GM21737 (cell line): ENCODE results near the gene COQ7.

Experiments used
- ATAC-seq: cut with Tn5 transposase; IDR thresholded peaks from one replicate; pipeline ENCODE4 v1.9.1; 2021; ENCODE audit warnings: mild to moderate bottlenecking, moderate library complexity; ENCODE audit not compliant: unreplicated experiment

Gene COQ7

DNA sequence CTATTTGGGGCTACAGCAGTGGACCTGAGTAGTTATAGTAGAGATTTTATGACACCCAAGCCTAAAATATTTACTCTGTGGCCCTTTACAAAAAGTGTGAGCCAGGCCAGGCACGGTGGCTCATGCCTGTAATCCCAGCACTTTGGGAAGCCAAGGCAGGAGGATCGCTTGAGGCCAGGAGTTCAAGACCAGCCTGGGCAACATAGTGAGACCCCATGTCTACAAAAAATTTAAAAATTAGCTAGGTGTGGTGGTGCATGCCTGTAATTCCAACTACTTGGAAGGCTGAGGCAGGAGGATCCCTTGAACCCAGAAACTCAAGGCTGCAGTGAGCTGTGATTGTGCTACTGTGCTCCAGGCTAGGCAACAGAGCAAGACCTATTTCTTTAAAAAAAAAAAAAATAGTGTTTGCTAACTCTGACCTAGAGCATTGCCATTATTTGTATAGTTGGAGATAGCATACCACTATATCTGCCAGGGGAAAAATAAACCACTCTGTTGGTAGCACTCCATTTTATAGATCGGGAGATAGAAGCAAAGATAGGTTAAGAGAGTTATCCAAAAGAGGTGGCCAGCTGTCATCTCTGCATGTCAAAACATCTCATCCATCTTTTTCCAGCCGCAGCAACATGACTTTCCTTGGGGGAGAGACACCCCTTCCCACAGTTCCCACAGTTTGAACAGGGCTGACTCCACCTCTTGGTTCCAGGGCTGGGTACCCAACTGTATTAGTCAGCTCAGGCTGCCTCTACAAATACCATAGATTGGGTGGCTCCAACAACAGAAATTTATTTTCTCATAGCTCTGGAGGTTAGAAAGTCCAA is 43.3 kb downstream of the COQ7 start:
- ATAC-seq: no peak

DNA sequence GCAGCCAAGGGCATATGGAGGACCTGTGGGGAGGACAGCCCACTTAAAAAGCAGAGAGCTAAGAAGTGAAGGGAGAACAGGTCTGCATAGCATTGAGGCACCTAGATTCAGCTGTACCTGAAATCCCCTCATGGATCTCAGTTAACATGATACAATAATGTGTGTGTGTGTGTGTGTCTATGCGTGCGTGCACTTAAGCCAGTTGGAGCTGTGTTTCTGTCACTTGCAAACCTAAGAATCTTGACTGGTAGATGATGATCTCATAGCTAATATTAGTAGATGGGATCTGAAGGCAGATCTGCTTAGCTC is 44.6 kb downstream of the COQ7 start:
- no peak for ATAC-seq

DNA sequence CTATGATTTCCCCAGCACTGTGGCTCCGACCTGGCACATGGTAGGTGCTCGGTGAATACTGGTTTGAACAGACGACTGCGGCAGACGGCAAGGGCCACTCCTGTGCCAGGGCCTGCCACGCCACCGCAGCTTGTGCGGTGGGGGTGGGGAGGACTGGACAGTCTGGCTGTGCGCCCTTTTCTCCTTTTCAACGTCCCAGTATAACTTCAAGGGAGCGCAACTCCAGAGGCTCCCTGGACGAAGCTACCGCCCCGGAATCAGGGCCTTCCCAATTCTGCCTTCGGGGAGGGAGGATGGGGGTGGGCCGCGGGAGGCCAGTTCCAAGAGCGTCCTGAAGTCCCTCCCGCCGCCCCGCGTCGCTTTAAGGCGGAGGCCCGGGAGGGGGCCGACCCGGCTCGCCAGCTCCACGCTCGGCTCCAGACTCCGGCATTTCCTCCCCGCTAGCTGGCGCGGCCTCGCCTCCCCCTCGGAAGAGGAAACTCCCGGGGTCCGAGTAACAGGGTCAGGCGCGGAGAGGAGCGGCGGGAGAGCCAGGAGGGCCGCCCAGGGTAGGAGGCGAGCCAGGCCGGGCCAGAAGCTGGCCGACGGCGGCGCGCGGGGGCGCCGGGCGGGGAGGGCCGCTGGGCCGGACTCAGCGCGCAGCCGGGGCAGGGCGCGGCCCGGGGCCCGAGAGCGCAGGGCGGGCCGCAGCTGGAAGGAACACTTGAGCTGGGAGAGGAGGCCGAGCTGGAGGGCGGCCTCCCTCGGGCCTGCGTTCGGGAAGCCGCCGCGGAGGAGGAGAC is 46.4 kb downstream of the COQ7 start, which contains the start of gene ITPRIPL2:
TSS of gene ITPRIPL2 (plus strand) at position 388 of the 782 bp plus-strand sequence. CDS start 498 bp downstream, outside the sequence.
- no peak for ATAC-seq

- no peak for ATAC-seq
Measured at GRCh38 chr16:19114359-19115147, 47.1 kb downstream of the COQ7 start.

GRCh38 chr16:19115148-19116021 is 48.0 kb downstream of the COQ7 start:
- ATAC-seq: no peak

- no peak for ATAC-seq
Measured at GRCh38 chr16:19116711-19117449, 49.5 kb downstream of the COQ7 start.

DNA sequence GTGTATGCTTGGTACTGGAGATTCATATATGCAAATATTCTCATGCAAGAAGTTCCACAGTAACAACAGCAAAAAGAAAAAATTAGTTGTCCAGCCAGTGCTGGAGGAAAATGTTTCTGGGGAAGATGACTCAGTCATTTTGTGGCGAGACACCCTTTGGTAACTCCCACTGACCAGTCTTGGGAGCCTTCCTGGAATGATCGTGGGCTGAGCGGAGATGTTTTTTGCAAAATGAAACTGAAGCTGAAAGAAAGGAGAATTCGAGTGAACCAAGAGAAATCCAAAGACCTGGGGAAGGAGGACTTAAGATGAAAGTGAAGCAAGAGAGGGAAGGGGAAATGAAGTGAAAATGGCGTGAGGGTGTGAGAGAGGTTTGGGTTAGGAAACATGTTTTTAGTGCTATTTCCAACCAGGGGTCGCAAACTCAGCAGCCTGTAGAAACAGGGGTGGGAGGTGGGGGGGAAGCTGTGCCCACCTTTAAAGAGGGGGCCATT is 51.6 kb downstream of the COQ7 start:
- ATAC-seq: no peak

GRCh38 chr16:19119564-19119963 is 52.1 kb downstream of the COQ7 start:
- ATAC-seq: no peak

DNA sequence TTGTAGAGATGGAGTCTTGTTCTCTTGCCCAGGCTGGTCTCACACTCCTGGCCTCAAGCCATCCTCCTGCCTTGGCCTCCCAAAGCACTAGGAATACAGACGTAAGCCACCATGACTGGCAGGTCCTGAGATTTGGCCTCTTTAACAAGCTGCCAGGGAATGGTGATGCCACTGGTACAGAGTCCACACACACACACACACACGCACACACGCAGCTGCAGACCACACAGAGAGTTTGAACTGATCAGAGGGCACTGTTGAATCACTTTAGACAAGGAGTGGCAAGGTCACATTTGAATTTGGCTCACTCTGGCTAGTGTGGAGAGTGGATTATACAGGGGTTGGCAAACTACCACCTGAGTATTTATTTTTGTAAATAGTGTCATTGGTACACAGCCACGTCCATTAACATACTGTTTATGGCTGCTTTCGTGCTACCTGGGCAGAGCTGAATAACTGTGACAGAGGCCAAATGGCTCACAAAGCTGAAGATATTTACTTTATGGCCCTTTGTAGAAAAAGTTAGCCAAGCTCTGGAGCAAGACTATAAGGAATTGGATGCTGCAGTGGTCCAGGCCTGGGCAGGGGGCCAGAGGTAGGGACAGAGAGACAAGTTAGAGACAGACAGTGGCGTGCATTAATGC is 56.2 kb downstream of the COQ7 start:
- ATAC-seq: no peak

DNA sequence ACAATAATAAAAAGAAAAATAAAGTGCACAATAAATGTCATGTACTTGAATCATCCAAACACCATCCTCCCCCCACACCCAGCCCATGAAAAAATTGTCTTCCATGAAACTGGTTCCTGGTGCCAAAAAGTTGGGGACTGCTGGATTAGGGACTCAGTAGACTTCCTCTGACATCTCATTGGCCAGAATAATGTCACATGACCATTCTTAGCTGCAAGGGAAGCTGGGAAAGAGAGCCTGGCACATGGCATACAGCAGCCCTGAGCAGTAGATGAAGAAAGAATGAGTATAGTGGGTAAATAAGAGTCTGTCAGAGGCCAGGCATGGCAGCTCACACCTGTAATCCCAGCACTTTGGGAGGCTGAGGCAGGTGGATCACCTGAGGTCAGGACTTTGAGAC is 58.9 kb downstream of the COQ7 start:
- no peak for ATAC-seq

DNA sequence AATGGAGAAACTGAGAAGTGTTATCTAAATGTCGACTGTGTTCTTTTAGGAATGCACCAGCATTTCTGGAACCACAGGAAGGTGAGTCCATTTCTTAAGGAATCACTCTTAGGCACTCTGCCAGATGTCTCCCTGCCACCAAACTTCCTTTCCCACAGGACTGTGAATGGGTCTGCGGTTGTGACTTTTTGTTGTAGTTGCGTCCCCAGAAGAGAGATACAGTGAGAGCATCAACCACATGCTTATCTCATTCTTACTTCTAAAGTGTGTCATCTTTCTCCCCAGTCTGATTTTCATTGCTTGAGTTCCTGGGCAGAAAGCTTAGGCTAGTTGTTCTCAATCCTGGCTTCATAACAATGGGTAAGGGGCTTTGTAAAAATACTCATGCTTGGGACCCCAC is 59.8 kb downstream of the COQ7 start:
- peak; percentile 25 for ATAC-seq

- ATAC-seq: peak; percentile 48
Measured at GRCh38 chr16:19127674-19128131, 60.3 kb downstream of the COQ7 start.

GRCh38 chr16:19128454-19129200 is 61.2 kb downstream of the COQ7 start:
- no peak for ATAC-seq
